AG09319 (cell line): ENCODE results near the gene DAPK2.
A peak's percentile ranks its signal among the peaks of the same experiment; 100 is the strongest.

Experiments used
- DNase-seq: peaks from one replicate; pipeline ENCODE4 v3.0.0-alpha.2; 2010; ENCODE audit warnings: low read depth; ENCODE audit errors: extremely low read depth
- CTCF ChIP-seq: IDR thresholded peaks from 2 replicates; pipeline ENCODE4 v1.5.1; 2011; ENCODE audit warnings: low read depth, mild to moderate bottlenecking, inconsistent platforms, low read length, moderate library complexity

DAPK2 gene

DNA sequence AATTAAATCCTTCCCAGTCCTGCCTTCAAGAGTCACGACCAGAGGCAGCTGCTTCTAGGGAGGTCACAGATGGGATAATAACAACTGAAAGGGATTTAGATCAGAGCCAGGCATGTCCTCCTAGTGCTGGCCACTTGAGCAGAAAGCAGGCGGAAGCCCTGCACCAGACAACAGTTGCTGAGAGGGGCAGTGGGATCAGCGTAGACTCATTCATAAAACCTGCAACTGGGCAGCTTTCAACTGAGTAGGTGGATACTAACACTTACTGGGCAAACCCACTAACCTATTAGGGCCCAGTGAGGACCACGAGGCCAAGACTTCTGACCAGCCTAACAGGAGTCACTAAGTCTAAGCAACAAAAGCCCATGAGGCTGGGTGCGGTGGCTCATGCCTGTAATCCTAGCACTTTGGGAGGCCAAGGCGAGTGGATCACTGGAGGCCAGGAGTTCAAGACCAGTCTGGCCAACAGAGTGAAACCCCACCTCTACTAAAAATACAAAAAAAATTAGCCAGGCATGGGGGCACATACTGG lies 67.0 kb downstream of the DAPK2 start:
- DNase-seq: no peak
- no peak for TF ChIP-seq CTCF

DNA sequence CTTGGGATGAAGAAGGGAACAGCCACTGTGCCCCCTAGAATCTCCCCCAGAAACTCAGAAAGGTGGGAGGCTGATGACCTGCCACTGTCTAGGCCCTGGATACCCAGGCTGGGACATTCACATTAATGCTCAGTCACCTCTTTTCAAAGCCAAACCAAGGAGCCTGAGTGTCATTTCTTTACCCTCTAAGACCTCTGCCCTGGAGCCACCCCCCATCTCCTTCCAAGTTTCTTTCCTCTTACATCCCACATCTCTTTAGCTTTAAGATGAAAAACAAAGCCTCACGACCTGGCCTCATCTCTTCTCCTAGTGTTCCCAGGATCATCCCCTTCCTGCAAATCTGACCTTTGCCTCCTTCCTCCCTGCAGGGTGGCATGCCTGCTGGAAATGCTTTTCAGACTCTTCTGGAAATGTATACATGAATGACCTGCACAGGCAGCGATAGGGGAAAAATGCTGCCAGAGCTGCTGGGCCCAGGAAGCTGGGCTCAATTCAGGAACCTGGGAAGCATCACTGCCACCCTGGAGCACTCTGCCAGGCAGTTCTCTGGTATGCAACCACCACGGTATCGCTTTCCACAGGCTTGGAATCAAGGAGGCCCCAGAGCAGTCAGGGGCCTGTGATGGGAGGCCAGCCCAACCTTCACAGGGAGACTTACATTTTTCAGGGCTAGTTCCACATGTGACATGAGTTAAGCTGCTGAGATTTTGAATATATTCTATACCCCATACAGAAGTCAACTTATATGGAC lies 67.6 kb downstream of the DAPK2 start:
- DNase-seq: no peak

GRCh38 chr15:63977119-63977518 lies 69.2 kb downstream of the DAPK2 start:
- TF ChIP-seq CTCF: no peak
- no peak for DNase-seq

More for the DNA sequence above, 67.6 kb downstream of the DAPK2 start:
- no peak for TF ChIP-seq CTCF

GRCh38 chr15:63974021-63974420 lies 72.3 kb downstream of the DAPK2 start:
- no peak for DNase-seq
- no peak for TF ChIP-seq CTCF

GRCh38 chr15:63973212-63974009 lies 72.9 kb downstream of the DAPK2 start:
- peak; percentile 44 for DNase-seq
- TF ChIP-seq CTCF: no peak

DNA sequence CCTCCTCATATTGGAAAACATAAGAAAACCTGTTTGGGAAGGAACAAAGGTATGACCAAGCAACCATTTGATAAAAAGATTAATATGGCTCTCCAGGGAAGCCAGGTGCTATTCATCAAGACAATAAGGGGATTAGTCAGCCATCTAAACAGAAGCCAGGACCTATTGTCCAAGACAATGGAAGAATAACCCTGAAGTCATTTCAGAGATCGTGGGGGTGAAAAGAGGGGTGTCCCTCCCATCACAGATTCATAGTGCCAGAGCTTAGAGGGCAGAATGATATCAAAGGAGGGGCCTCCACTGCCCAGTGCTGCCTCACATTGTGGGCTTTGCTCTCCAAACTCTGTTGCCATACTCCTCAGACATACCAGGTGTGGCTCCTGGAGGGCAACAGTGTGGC lies 73.5 kb downstream of the DAPK2 start:
- DNase-seq: no peak

More for the DNA sequence above, 73.5 kb downstream of the DAPK2 start:
- no peak for TF ChIP-seq CTCF
